Hematopoietic multipotent progenitor cell treated with erythropoietin and hydrocortisone succinate and interleukin-3 and kit ligand, for 15 days (in vitro differentiated cells): ENCODE measurements around the gene TMEM89.

Source experiments
- DNase-seq: peaks from one replicate; pipeline ENCODE4 v3.0.0-alpha.2; 2015; ENCODE audit warnings: low spot score

Gene TMEM89

GRCh38 chr3:48612309-48612708 lies 9.3 kb downstream of the TMEM89 start:
- no peak for DNase-seq

GRCh38 chr3:48609088-48610005 lies 12.2 kb downstream of the TMEM89 start, which contains the start of gene UQCRC1:
UQCRC1 (minus strand) TSS chr3:48609646; CDS start chr3:48609620, 26 bp downstream.
- DNase-seq = peak; percentile 93

DNA sequence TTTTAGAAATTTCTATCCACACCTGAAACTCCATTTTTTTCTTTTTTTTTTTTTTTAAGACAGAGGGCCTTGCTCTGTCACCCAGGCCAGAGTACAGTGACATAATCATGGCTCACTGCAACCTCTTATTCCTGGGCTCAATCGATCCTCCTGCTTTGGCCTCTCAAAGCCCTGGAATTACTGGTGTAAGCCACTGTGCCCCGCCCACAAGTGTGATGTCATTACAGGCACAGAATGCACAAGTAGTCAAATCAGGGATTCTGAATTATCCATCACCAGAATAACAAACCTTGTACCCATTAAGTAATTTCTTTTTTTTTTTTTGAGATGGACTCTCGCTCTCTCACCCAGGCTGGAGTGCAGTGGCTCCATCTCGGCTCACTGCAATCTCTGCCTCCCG lies 14.1 kb downstream of the TMEM89 start:
- DNase-seq = peak; percentile 14

DNA sequence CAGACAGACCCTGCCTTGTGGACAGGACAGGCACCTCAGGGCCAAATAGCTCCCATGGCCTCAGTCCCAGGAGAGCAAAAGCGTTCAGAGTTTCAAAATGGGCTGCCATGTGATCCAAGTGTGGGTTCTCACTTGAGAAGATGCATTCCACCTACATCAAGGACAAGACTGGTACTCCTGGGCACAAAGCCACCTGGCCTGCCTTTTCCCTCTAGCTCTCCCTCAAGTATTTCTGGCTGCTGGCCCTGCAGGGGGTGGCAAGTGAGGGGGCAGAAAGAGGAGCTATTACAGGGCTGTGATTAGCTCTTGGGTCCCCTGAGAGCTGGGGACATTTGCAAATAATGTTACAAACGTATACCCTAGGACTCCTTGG lies 20.0 kb downstream of the TMEM89 start:
- DNase-seq = no peak

DNA sequence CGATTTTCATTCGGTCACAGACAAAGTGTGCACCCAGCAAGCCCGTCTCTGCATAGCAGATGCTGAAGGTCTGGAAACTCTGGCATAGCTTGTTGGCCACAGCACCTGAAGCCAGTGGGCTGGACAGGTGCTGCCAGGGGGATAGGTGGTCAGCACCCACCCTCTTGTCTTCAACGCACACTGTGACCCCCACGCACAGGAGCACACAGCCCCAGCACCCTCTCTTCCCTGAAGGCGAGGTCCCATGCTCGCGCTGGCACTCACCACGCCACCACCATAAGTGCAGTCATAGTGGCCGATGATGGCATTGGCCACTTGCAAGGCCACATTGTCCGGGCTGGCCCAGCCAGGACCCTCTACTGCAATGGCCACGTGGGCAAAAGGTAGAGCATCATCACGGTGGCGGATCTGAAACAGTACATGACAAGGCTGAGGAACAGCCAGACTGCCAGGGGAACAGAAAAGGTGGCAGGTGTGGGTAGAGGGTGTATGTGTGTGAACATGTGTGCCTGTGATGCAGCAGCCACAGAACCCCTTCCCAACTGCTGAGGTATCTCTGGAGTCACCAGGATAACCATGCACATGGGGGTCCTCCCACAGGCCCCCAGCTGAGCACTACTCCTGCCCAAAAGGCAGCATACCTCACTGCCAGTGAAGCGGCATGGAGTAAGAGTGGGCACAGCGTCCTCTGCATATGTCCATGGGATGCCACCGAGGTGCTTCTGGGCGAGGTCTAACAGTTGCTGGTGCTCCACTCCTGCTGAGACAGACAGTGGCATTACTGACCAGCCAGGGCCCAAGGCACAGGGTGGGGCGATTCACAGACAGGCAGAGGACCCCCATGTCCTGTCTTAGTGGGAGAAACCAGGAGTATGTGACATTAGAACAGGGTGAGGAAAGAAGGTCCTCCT lies 20.6 kb downstream of the TMEM89 start:
- DNase-seq = no peak

DNA sequence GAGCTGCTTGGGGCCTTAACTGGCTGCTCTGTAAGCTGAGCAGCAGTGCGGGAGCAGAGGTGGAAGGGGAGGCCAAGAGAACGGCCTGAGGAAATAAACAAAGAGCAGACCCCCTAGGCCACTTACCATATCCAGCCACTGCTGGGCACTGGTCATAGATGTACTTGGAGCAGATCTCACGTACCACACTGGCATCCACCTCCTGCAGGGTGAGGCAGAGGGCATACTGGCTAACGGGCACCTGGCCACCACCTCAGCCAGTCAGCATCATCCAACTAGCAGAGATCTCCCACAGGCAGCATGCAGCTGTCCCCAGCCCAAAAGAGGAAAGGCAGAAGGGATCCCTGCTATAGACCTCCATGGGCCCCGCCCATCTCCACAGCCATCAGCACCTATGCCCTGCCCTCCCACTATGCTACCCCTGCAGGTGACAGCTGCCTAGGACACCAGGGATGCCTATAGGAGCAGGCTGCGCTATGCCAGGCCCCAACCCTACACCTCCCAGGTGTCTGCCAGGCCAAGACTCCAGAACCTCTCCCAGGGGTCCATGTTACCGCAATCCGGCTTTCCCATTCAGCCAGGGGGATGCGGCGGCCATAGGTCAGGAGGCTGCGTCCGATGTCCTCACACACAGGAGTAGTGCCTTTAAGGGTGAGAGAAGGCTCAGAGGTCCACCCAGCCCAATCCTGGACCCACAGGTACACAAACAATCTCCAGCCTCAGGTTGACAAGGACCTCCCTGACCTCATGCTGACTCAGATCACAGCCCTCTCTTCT lies 21.9 kb downstream of the TMEM89 start:
- DNase-seq = no peak

- DNase-seq = no peak
These were observed 22.5 kb downstream of the TMEM89 start for GRCh38 chr3:48599077-48599501.

- DNase-seq = no peak
These were observed 23.1 kb downstream of the TMEM89 start for GRCh38 chr3:48598323-48599076.

DNA sequence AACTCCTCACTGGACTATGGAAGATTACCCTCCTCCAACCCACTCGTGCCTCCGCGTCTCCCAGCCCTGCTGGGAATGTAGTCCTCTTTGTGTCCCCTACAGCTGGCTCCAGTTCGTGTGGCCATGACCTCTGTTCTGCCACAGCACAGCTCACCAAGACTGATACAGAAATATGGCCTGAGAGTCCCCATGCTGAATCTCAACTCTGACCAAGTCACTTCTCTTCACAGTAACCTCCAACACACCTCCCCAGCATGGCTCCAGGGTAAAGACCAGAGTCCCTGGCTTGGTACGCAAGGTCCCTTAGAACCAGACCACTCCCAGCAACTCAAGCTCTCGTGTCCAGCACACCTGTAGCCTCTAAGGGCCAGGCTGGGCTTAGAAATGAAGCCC lies 24.2 kb downstream of the TMEM89 start:
- no peak for DNase-seq

- DNase-seq = no peak
These were observed 24.7 kb downstream of the TMEM89 start for GRCh38 chr3:48596676-48597407.

GRCh38 chr3:48596157-48596556 lies 25.4 kb downstream of the TMEM89 start:
- DNase-seq = no peak

- DNase-seq = no peak
These were observed 25.9 kb downstream of the TMEM89 start for GRCh38 chr3:48595526-48596121.

- no peak for DNase-seq
These were observed 26.5 kb downstream of the TMEM89 start, which contains the start of gene COL7A1 for GRCh38 chr3:48595075-48595525. COL7A1 (minus strand) TSS chr3:48595329; CDS start chr3:48595159, 170 bp downstream.

GRCh38 chr3:48594417-48595049 lies 27.0 kb downstream of the TMEM89 start:
- DNase-seq = no peak

- no peak for DNase-seq
These were observed 28.2 kb downstream of the TMEM89 start for GRCh38 chr3:48593337-48593736.

GRCh38 chr3:48592519-48593087 lies 29.0 kb downstream of the TMEM89 start:
- DNase-seq = no peak

DNA sequence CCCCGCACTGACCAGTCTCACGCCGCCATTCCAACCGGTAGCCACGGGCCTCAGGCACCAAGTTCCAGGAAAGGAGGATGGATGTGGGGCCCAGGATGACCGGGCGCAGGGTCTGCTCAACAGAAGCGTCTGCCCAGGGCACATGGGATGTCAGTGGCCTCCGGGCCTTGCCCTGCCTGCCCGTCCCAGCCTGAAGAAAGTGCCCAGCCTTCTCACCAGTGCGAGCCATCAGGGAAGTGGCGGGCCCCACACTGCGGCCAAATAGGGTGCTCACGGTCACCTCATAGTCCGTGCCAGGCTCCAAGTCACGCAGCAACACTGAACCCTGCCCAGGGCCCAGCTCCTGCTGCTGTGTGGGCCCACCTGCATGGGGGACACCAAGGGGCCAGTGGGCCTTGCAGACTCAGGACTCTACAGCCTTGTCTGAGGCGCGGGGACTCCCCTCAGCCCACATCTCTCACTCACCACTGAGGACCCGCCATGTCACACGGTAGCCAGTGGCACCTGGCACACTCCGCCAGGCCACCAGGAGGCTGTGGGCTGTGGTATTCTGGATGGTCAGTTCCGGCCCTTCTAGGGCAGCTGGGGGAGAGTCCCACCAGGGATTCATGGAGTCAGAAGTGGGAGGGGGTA lies 29.6 kb downstream of the TMEM89 start:
- no peak for DNase-seq

DNA sequence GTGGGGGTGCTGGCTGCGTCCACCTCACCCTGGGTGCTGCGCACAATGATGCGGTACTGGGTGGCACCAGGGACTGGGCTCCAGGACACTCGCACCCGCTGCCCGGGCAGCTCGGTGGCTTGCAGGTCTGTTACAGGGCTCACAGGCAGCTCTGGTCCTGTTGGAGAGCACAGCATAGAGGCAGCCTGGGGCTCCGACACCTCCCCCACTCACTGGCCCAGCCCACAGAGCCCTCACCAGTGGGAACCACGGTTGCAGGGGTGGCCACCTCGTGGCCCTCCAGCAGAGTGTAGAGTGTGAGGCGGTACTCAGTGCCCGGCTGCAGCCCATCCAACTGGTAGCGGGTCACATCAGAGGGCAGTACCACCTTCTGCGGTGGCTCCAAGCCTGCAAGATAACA lies 30.1 kb downstream of the TMEM89 start:
- DNase-seq = no peak

GRCh38 chr3:48588230-48588629 lies 33.3 kb downstream of the TMEM89 start:
- no peak for DNase-seq
